GM21717 (cell line): Measurements from ENCODE around the gene AGBL4.
"Not testable (repeated sequence)": the region's sequence is repeated elsewhere in the genome, so short reads cannot be mapped to it uniquely, and the experiment has no call there.

Experiments
- ATAC-seq: cut with Tn5 transposase; IDR thresholded peaks from one replicate; pipeline ENCODE4 v1.9.1; 2021; ENCODE audit warnings: mild to moderate bottlenecking, moderate library complexity; ENCODE audit not compliant: unreplicated experiment

AGBL4 gene

GRCh38 chr1:49050041-49050440 is 973.7 kb downstream of the AGBL4 start:
- no peak for ATAC-seq

DNA sequence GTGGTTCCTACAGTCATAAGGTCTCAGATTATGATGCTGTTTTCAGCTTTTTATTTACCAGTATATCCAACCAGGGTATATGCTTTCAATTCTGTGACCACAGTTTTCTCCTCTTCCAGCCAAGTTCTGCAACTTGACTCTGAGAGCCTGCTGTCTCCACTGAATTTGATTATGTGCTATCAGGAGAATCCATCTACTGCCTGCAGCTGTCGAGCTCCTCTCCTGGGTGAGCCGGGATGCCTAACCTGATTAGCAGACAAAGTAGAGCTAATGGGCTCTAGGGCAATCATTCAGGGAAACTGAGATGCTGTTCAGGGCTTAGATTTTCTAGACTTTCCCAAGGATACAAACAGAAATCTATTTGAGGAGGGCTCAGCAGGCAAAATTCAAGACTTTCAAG is 975.6 kb downstream of the AGBL4 start:
- no peak for ATAC-seq

DNA sequence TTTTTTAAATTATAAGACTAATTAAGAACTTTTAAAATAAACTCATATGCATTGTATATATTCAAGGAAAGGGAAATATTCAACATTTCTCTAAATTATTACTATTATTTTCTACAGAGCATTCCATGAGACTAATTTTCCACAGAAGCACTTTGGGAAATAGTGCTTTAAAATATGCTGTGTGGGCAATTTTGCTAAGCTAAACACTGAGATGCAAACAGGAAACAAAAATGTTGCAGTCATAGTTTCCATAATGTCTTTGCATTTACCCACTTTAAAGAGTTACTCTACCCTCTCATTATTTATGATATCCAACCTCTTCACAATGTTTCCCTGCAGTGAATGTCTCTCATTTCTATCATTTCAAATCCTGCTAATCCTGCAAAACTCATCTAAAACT is 977.4 kb downstream of the AGBL4 start:
- ATAC-seq = no peak

DNA sequence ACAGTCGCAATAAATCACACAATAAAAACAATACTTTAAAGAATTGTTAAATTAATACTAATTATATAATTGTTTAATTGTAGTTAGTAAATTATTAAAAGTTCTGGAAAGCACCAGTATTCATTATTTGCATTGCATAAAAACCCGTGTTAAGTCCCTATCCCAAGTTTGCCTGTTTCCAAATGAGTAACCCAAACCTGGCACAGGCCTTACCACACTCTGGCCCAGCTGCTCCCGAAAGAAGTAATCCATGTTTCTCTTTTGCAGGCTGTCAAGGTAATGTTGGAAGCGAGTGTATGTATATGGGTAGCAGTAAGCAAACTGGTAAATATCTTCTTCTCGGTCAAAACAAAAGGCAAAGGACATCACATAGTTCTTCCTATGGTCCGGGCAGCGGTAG is 978.4 kb downstream of the AGBL4 start:
- ATAC-seq = no peak

- no peak for ATAC-seq
Observed at GRCh38 chr1:49036700-49037099, 987.1 kb downstream of the AGBL4 start.

DNA sequence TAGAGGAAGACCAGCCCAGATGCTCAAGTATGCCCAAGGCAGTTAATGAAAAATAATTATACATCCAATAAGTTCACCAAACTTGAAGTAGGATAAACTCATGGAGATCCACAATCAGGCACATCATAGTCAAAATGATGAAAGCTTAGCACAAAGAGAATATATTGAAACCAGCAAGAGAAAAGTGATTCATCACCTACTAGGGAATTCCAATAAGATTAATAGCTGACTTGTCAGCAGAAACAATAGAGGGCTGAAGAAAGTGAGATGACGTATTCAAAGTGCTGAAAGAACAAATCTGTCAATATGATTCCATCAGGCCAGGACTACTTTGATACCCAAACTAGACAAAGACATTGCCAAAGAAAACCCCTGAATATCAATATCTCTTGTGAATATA is 995.4 kb downstream of the AGBL4 start:
- no peak for ATAC-seq

- ATAC-seq = no peak
Observed at GRCh38 chr1:49026230-49026811, 997.4 kb downstream of the AGBL4 start.

- ATAC-seq = no peak
Observed at GRCh38 chr1:49016030-49016977, 1007.5 kb downstream of the AGBL4 start.

DNA sequence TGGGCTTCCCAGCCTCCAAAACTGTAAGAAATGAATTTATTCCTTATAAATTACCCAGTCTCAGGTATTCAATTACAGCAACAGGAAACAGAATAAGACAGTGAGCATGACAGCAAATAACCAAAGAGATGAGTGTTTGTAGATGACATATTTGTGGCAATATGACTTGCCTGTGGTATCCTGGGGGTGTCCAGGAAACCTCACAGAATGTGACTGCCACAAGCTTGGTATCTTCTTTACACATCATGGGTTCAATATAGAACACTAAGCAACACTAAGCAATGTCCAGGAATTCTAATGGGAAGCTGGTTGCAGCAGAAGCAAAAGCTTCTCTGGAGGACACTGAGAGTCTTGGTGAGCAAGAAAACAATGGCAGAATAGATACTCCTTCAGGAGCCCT is 1010.7 kb downstream of the AGBL4 start:
- no peak for ATAC-seq

DNA sequence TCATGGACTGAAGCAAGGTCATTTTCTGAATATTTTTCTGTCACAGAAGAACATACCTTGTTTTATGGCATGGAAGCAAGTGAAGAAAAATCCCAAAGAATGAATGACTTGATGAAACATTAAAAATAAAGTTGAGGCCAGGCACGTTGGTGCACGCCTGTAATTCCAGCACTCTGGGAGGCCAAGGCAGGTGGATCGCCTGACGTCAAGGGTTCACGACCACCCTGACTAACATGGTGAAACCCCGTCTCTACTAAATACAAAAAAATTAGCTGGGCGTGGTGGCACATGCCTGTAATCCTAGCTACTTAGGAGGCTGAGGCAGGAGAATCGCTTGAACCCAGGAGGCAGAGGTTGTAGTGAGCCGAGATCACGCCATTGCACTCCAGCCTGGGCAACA is 1020.8 kb downstream of the AGBL4 start:
- not testable (repeated sequence) for ATAC-seq

DNA sequence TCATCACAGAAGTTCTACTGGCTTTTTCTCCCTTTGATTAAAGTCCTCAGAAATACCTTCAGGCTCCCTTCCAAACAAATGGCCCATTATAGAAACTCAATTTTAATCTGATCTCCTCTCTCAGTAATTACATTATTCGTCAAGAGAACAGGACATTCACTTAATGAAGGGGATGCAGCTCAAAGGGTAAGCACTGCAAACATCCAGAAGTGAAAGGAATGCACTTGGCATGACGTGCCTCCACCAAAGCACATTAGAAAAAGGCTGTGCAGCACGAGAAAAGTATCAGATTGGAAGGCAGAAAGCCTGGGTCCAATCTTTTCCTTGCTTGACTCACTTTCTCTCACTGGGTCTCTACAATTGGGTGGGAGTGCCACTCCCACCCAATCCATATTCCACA is 1024.4 kb downstream of the AGBL4 start:
- ATAC-seq = no peak

DNA sequence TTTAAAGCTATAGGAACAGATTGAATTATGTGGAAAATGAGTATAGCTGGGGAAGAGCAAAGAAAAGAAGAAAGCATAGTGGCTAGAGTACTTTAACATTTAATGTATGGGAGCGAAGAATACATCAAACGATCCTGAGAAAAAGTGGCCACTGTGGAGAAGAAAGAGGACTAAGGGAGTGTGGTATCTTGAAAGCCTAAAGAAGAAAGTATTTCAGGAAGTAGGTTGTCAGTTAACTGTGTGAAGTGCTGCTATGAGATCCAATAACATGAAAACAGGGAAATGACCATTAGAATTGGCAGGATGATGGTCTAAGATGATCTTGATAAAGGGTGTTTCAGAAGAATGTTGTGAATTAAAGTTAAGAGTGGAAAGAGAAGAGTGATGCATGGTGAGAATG is 1027.4 kb downstream of the AGBL4 start:
- ATAC-seq = no peak

GRCh38 chr1:48988633-48989197 is 1035.0 kb downstream of the AGBL4 start:
- no peak for ATAC-seq

DNA sequence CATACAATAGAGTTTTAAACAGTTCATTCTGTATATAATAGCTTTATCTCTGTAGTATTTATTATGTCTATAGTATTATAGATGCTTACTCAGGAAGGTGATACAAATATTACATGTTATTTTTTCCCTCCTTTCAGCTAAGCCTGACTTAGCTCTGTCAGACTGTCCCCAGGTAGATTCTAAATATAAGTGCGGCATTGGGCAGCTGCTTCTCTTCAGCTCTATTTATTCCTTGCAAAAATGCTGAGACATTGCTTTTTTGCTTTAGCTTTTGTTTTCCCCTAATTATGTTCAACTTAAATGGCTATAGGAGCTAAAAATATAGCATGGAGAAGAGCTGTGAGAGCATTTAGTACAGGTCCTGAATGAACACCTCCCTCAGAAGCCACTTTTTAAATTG is 1043.8 kb downstream of the AGBL4 start:
- ATAC-seq = no peak

DNA sequence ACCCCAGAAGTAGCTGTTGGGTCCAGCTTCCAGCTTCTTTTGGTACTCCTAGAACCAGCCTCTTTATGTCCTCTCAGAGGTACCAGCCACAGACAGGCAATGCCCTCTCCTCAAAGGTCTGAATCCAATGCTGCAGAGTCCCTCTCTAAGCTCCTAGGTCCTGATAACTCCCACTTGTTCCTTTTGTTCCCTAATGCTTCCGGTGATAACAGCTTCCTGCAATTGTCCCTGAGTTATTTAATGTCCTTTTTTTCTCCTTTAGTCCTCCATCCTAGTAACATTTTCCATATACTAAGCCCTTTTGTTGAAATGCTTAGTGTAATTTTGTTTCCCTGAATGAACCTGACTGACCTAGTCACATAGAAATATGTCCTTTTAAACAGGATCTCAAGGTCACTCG is 1045.3 kb downstream of the AGBL4 start:
- no peak for ATAC-seq

- no peak for ATAC-seq
Observed at GRCh38 chr1:48977273-48977672, 1046.5 kb downstream of the AGBL4 start.

- no peak for ATAC-seq
Observed at GRCh38 chr1:48969971-48970370, 1053.8 kb downstream of the AGBL4 start.

GRCh38 chr1:48967318-48967717 is 1056.4 kb downstream of the AGBL4 start:
- no peak for ATAC-seq

DNA sequence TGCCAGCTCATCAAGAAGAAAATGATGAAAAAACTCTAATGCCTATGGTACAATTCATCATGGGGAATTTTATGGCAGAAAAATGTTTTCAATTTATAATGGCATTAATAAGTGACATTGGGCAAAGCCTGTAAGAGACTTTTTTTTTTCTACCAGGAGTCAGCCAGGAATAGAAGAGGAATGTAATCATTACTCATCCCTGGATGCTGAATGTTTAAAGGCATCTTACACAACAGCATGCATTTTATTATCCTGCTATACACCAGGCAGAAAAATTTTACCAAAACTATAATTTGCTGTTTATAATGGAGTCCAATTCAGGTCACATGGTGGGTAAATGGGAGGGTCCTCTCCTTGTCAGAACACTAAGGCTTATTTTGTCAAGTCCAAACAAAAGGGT is 1057.2 kb downstream of the AGBL4 start:
- no peak for ATAC-seq

- ATAC-seq = no peak
Observed at GRCh38 chr1:48960320-48960719, 1063.4 kb downstream of the AGBL4 start.

DNA sequence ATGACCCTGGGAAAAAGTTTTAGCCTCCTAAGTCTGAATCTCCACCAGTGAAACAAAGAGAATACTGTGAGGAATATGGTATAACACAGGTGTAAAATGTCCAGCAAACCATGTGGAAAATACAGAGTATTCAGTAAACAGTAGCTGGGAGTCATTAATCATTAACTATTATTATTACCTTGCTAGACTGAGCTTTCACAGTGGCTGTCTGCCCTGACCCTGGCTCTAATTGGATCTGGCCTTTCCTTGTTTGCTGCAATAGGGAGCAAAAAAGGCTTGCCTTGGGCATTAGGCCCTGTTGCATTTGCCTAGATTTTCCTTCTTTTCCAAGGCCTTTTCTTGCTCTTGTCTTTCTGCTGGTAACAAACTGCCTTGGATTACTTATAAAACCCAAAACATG is 1068.0 kb downstream of the AGBL4 start:
- ATAC-seq = no peak

- no peak for ATAC-seq
Observed at GRCh38 chr1:48953617-48954016, 1070.1 kb downstream of the AGBL4 start.
